H1 (cell line): Measurements from ENCODE around the gene HNRNPK. TPM values are rescaled to one million over a fixed set of nuclear protein-coding genes. Genes with fewer than 3 reads are reported as not detected.

Experiments used
- CTCF ChIA-PET: fragments of 300-600 bp; sonication (Branson Sonifier 250); formaldehyde crosslinking; loops from one replicate; lab custom pipeline; 2021; ENCODE audit not compliant: partially characterized antibody; lab: Charles Lee
- POLR2A ChIA-PET: fragments of 300-600 bp; sonication (Branson Sonifier 250); formaldehyde crosslinking; loops from one replicate; lab custom pipeline; 2021; ENCODE audit warnings: inconsistent platforms; ENCODE audit not compliant: partially characterized antibody; lab: Charles Lee
- DNase-seq, 2 experiments: peaks; one replicate each; pipeline versions ENCODE4 v3.0.0 to v3.0.0-alpha.2; 2010 to 2022; ENCODE audit warnings: low spot score in 2 of 2, low read depth in 1 of 2, mixed read lengths in 1 of 2
- FAIRE-seq: peaks from 2 replicates; lab custom pipeline; 2011; peaks lifted over from hg19 to GRCh38; lab: Jason Lieb, UNC
- H2AFZ ChIP-seq: 2 replicates; pipeline ENCODE4 v1.8.1; 2012; ENCODE audit warnings: low read length, inconsistent platforms
- H2AK5ac ChIP-seq: 2 replicates; pipeline ENCODE4 v1.6.1; 2013; ENCODE audit warnings: low read depth, low read length
- H2BK120ac ChIP-seq: replicated peaks from 2 replicates; pipeline ENCODE3; 2013; ENCODE audit warnings: low read depth, low read length, inconsistent platforms
- H2BK12ac ChIP-seq: 2 replicates; pipeline ENCODE4 v1.6.1; 2013; ENCODE audit warnings: low read depth, low read length
- H2BK15ac ChIP-seq: 2 replicates; pipeline ENCODE4 v1.6.1; 2013; ENCODE audit warnings: low read length
- H2BK20ac ChIP-seq: 2 replicates; pipeline ENCODE4 v1.6.1; 2013; ENCODE audit warnings: low read length
- H2BK5ac ChIP-seq: 2 replicates; pipeline ENCODE4 v1.6.1; 2013; ENCODE audit warnings: low read depth, low read length
- H3K14ac ChIP-seq: 2 replicates; pipeline ENCODE4 v1.6.1; 2013; ENCODE audit warnings: inconsistent platforms; ENCODE audit not compliant: insufficient read length
- H3K18ac ChIP-seq: 2 replicates; pipeline ENCODE4 v1.6.1; 2013; ENCODE audit warnings: low read length; ENCODE audit errors: extremely low read depth
- H3K23ac ChIP-seq: 2 replicates; pipeline ENCODE4 v1.6.1; 2013; ENCODE audit warnings: inconsistent platforms; ENCODE audit not compliant: insufficient read length
- H3K23me2 ChIP-seq: 2 replicates; pipeline ENCODE4 v1.6.1; 2013; ENCODE audit warnings: low read depth, low read length
- H3K27ac ChIP-seq: 2 replicates; pipeline ENCODE4 v1.6.1; 2011; ENCODE audit warnings: low read depth, low read length, inconsistent platforms
- H3K27me3 ChIP-seq, 4 experiments: replicated peaks in 1 of 4; 1 replicate in 1 of 4; 2 replicates in 3 of 4; pipeline versions ENCODE4 v1.6.1 to v1.8.1; 2011 to 2013; ENCODE audit warnings: low read length in 3 of 4, mild to moderate bottlenecking in 3 of 4, inconsistent platforms in 2 of 4, mixed read lengths in 2 of 4, moderate library complexity in 1 of 4; ENCODE audit not compliant: control insufficient read depth in 3 of 4, insufficient read depth in 3 of 4; ENCODE audit errors: extremely low read depth in 1 of 4
- H3K36me3 ChIP-seq, 4 experiments: 2 replicates each; pipeline versions ENCODE4 v1.6.1 to v1.8.1; 2011 to 2013; ENCODE audit warnings: mild to moderate bottlenecking in 4 of 4, low read length in 3 of 4, moderate library complexity in 2 of 4, control low read depth in 1 of 4, inconsistent platforms in 1 of 4; ENCODE audit not compliant: insufficient read depth in 4 of 4, control insufficient read depth in 2 of 4
- H3K4ac ChIP-seq: replicated peaks from 2 replicates; pipeline ENCODE3; 2013; ENCODE audit warnings: low read length, low read depth, mixed read lengths, inconsistent platforms; ENCODE audit not compliant: insufficient read length
- H3K4me1 ChIP-seq, 4 experiments: replicated peaks in 1 of 4; 1 replicate in 1 of 4; 2 replicates in 3 of 4; pipeline versions ENCODE4 v1.6.1 to v1.8.1; 2011 to 2013; ENCODE audit warnings: low read length in 3 of 4, inconsistent platforms in 2 of 4, mixed read lengths in 1 of 4; ENCODE audit not compliant: insufficient read depth in 4 of 4, control insufficient read depth in 3 of 4
- H3K4me2 ChIP-seq, 2 experiments: 2 replicates each; pipeline versions ENCODE4 v1.6.1 to v1.8.1; 2011 to 2013; ENCODE audit warnings: low read depth in 2 of 2, low read length in 2 of 2, control low read depth in 1 of 2, inconsistent platforms in 1 of 2, mild to moderate bottlenecking in 1 of 2; ENCODE audit not compliant: insufficient read depth in 1 of 2
- H3K4me3 ChIP-seq, 4 experiments: fragments of 200-600, 300-600 bp in 1 of 4; sonication (generic), shearing (Covaris generic), sonication (Bioruptor Twin) in 1 of 4; 2 replicates each; pipeline versions ENCODE4 v1.5.1 to v1.8.1; 2011 to 2016; ENCODE audit warnings: low read length in 4 of 4, low read depth in 3 of 4, control low read depth in 2 of 4, inconsistent platforms in 2 of 4, mild to moderate bottlenecking in 2 of 4, mixed read lengths in 1 of 4, moderate library complexity in 1 of 4; ENCODE audit not compliant: insufficient read depth in 2 of 4; ENCODE audit errors: extremely low read depth in 1 of 4
- H3K56ac ChIP-seq: replicated peaks from 2 replicates; pipeline ENCODE3; 2013; ENCODE audit warnings: low read depth, mild to moderate bottlenecking, mixed read lengths, low read length, inconsistent platforms; ENCODE audit not compliant: insufficient read length
- H3K79me1 ChIP-seq: 2 replicates; pipeline ENCODE4 v1.6.1; 2013; ENCODE audit warnings: low read depth, low read length, control low read depth
- H3K79me2 ChIP-seq, 2 experiments: 2 replicates each; pipeline versions ENCODE4 v1.6.1 to v1.8.1; 2012 to 2013; ENCODE audit warnings: low read length in 2 of 2, mild to moderate bottlenecking in 2 of 2, inconsistent platforms in 1 of 2; ENCODE audit not compliant: insufficient read depth in 2 of 2, control insufficient read depth in 1 of 2
- H3K9ac ChIP-seq, 4 experiments: replicated peaks in 1 of 4; 1 replicate in 1 of 4; 2 replicates in 3 of 4; pipeline versions ENCODE4 v1.6.1 to v1.8.1; 2011 to 2013; ENCODE audit warnings: low read depth in 3 of 4, low read length in 3 of 4, control low read depth in 2 of 4, mild to moderate bottlenecking in 2 of 4, moderate library complexity in 2 of 4, inconsistent platforms in 1 of 4; ENCODE audit errors: extremely low read depth in 1 of 4
- H3K9me3 ChIP-seq, 2 experiments: 2 replicates each; pipeline versions ENCODE4 v1.6.1 to v1.8.1; 2012 to 2013; ENCODE audit warnings: mild to moderate bottlenecking in 2 of 2, moderate library complexity in 2 of 2, control low read depth in 1 of 2, inconsistent platforms in 1 of 2, low read depth in 1 of 2, low read length in 1 of 2, mixed read lengths in 1 of 2; ENCODE audit not compliant: insufficient read depth in 2 of 2
- H4K20me1 ChIP-seq, 2 experiments: replicated peaks in 1 of 2; 2 replicates each; pipeline versions ENCODE3 to v1.8.1; 2011 to 2013; ENCODE audit warnings: inconsistent platforms in 2 of 2, low read length in 2 of 2, mild to moderate bottlenecking in 1 of 2; ENCODE audit not compliant: insufficient read depth in 2 of 2, control insufficient read depth in 1 of 2
- H4K5ac ChIP-seq: 2 replicates; pipeline ENCODE4 v1.6.1; 2013; ENCODE audit warnings: low read length, low read depth, mixed read lengths, inconsistent platforms; ENCODE audit not compliant: insufficient read length
- H4K8ac ChIP-seq: 2 replicates; pipeline ENCODE4 v1.8.0; 2013; ENCODE audit warnings: mild to moderate bottlenecking, moderate library complexity, low read length, inconsistent platforms; ENCODE audit not compliant: insufficient read depth; ENCODE audit errors: extremely low read depth
- H4K91ac ChIP-seq: replicated peaks from 2 replicates; pipeline ENCODE3; 2013; ENCODE audit warnings: low read length, mixed read lengths, inconsistent platforms; ENCODE audit not compliant: insufficient read length
- KDM1A ChIP-seq: fragments of 200-600, 300-600 bp; sonication (generic); IDR thresholded peaks from 2 replicates; pipeline ENCODE4 v1.7.1; 2016; ENCODE audit warnings: mild to moderate bottlenecking, low read length, borderline replicate concordance
- SP4 ChIP-seq: IDR thresholded peaks from 2 replicates; pipeline ENCODE4 v1.6.1; 2012; ENCODE audit warnings: low read length, inconsistent platforms
- WGBS, 2 experiments: shearing (Covaris generic) in 1 of 2; methylation state at CpG; one replicate each; pipeline versions ENCODE4 v1.1.6 to v1.1.7; 2013 to 2015; ENCODE audit warnings: low lambda C conversion rate in 2 of 2, mixed read lengths in 2 of 2, inconsistent platforms in 1 of 2, low coverage in 1 of 2, missing lambda C conversion rate in 1 of 2; ENCODE audit not compliant: insufficient replicate concordance in 2 of 2, insufficient coverage in 1 of 2, insufficient read length in 1 of 2; ENCODE audit errors: extremely low coverage in 1 of 2, missing lambda C conversion rate in 1 of 2; 5-methylcytosine and 5-hydroxymethylcytosine counted together
- polyA plus RNA-seq, 7 experiments: library from polyadenylated mRNA; depleted of rRNA in 3 of 7; stranded (reverse) in 5 of 7; unstranded in 2 of 7; fragments of >200 nt in 5 of 7; fragments of 200-250 nt in 2 of 7; gene quantifications; 1 replicate in 5 of 7; 2 replicates in 1 of 7; 4 replicates in 1 of 7; pipeline versions ENCODE4 v1.2.1 to v1.2.3, GENCODE V29; 2011 to 2013; ENCODE audit warnings: missing spikeins in 2 of 7, mixed read lengths in 2 of 7
- total RNA-seq: library from RNA; stranded (reverse); fragmentation: NEBNext Ultra II Directional; extraction: Animal tissue kit (Norgen Biotek cat#: 25700); gene quantifications from 2 replicates; pipeline ENCODE4 v1.2.1, GENCODE V29; 2021

Gene HNRNPK
- total and polyA plus RNA-seq, 2 of the 8 experiments (the other 6 are each of a cell fraction or from before 2014, with no cell fraction given) = 414 to 887 TPM

DNA sequence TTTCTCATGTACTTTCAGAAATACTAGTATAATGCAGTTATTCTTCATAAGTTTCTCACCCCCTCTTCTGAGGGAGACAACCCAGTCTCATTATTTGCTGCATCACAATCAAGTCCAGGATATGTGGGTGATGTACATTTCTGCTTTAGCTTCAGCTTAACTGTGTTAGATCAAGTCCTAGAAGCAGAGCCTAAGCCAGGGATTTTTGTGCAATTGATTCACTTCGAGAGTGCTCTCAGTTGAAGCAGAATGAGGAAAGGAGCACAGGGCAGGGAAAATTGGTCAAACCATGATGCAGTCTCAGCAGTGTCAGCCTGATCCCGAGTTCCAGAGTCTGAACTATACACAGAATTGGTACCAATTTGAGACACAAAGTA lies 15.1 kb downstream of the HNRNPK start:
- Histone ChIP-seq H3K27ac (no peak overlapping the region), H3K79me2 (no peaks in the 10 kb centered on the region), H2AK5ac (no peak overlapping the region), H3K9me3 (no peaks in the 10 kb centered on the region), H2BK15ac (no peak overlapping the region), H3K4ac (no peak overlapping the region), H3K4me2 (no peak overlapping the region), H3K4me3 (no peak overlapping the region), H3K23ac (no peak overlapping the region), H2BK120ac (no peak overlapping the region), H4K20me1 (peaks cover 0 to 2% of the 10 kb centered on the region in 2 experiments), H3K9ac (no peak overlapping the region), H3K36me3 (peaks cover 7 to 35% (median 18%) of the 10 kb centered on the region in 4 experiments; a peak in 7 of 8 replicates), H3K79me1 (no peaks in the 10 kb centered on the region; the same call in 1 of the 2 replicates), H4K8ac (no peak overlapping the region), H3K18ac (no peak overlapping the region), H3K14ac (no peak overlapping the region), H2BK12ac (no peak overlapping the region), H3K27me3 (no peaks in the 10 kb centered on the region), H3K56ac (no peak overlapping the region), H3K23me2 (no peaks in the 10 kb centered on the region), H2AFZ (no peak overlapping the region), H3K4me1 (no peaks in the 10 kb centered on the region), H4K5ac (no peak overlapping the region), H4K91ac (no peak overlapping the region), H2BK20ac (no peak overlapping the region), H2BK5ac (no peak overlapping the region)
- FAIRE-seq (no peak), DNase-seq (no peak)
- POLR2A ChIA-PET = interaction anchor here (1.1 to 10.4 kb wide), 8 partner anchors 7 to 299 kb away, joined by 3 to 269 read pairs (median 4); partner anchors contain the start of genes HNRNPK and RMI1
- TF ChIP-seq KDM1A (no peak), SP4 (no peak)
- CTCF ChIA-PET = interaction anchor here (0.6 to 1.0 kb wide), 2 partner anchors 163 to 297 kb away, joined by 4 to 6 read pairs; no protein-coding TSS in a partner anchor
- 94% methylated on average over 2 of the region's 2 CpGs; no CpG with 5 or more reads in 1 of the 2 experiments for WGBS, 2 experiments
